DLD1 (cell line): ENCODE measurements around the gene DBF4.

Experiments used
- in situ Hi-C: cut with HindIII; loops from 2 replicates; pipeline ENCODE4 v1.10.0; 2017; ENCODE audit warnings: low sequenced_read_pairs

The DBF4 gene

GRCh38 chr7:87948371-87948770 lies 72.1 kb downstream of the DBF4 start:
- in situ Hi-C loops: no loop called here
